ENCODE data around the gene RUVBL1.

DNA sequence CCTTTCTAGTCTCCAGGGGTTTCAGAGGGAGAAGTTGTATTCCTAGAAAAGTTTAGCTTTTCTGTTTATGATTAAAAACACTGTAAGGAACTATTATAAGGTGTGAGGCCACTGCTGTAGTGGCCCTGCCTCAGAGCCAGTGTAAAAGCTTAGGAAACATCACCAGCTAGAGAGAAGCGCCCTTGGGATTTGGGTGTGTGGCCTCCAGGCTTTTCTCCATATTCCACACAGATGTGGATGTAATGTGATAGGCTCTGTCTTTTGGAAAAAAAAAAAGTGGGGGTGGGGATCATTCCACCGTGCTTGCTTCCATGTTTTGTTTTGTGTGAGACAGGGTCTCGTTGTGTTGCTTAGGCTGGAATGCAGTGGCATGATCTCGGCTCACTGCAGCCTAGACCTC, 57.5 kb downstream of the RUVBL1 start:
- TF ChIP-seq, protein P1, sequence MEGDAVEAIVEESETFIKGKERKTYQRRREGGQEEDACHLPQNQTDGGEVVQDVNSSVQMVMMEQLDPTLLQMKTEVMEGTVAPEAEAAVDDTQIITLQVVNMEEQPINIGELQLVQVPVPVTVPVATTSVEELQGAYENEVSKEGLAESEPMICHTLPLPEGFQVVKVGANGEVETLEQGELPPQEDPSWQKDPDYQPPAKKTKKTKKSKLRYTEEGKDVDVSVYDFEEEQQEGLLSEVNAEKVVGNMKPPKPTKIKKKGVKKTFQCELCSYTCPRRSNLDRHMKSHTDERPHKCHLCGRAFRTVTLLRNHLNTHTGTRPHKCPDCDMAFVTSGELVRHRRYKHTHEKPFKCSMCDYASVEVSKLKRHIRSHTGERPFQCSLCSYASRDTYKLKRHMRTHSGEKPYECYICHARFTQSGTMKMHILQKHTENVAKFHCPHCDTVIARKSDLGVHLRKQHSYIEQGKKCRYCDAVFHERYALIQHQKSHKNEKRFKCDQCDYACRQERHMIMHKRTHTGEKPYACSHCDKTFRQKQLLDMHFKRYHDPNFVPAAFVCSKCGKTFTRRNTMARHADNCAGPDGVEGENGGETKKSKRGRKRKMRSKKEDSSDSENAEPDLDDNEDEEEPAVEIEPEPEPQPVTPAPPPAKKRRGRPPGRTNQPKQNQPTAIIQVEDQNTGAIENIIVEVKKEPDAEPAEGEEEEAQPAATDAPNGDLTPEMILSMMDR (IDR thresholded peaks at IDR 0.05; ENCODE audit: low read depth, low read length, poor library complexity, severe bottlenecking) = no peak
- no peak for TF ChIP-seq EZH2phosphoT487 (IDR thresholded peaks at IDR 0.05; ENCODE audit: borderline replicate concordance, low read length)

Data from DOHH2 (cell line).